Muscle layer of colon (tissue), 2 donors: ENCODE data around the gene SH2D1B.
"Not testable (repeated sequence)": the region's sequence is repeated elsewhere in the genome, so short reads cannot be mapped to it uniquely, and the experiment has no call there.

Experiments used
- H3K27ac ChIP-seq: one replicate; pipeline ENCODE4 v1.7.0; 2013; ENCODE audit warnings: low read depth, mild to moderate bottlenecking, low read length, moderate library complexity
- H3K27me3 ChIP-seq, 2 donors: one replicate each; pipeline ENCODE4 v1.7.0; 2013; ENCODE audit warnings: low read length in 2 of 2, mild to moderate bottlenecking in 2 of 2; ENCODE audit not compliant: insufficient read depth in 2 of 2, control insufficient read depth in 1 of 2
- H3K36me3 ChIP-seq: one replicate; pipeline ENCODE4 v1.7.0; 2013; ENCODE audit warnings: mild to moderate bottlenecking, low read length; ENCODE audit not compliant: insufficient read depth
- H3K4me1 ChIP-seq: one replicate; pipeline ENCODE4 v1.7.0; 2013; ENCODE audit warnings: mild to moderate bottlenecking, low read length; ENCODE audit not compliant: insufficient read depth
- H3K4me3 ChIP-seq, 2 donors: one replicate each; pipeline ENCODE4 v1.7.0; 2013; ENCODE audit warnings: low read length in 2 of 2, low read depth in 1 of 2, mild to moderate bottlenecking in 1 of 2, moderate library complexity in 1 of 2
- H3K9ac ChIP-seq: one replicate; pipeline ENCODE4 v1.7.0; 2013; ENCODE audit warnings: low read length
- H3K9me3 ChIP-seq: one replicate; pipeline ENCODE4 v1.7.0; 2013; ENCODE audit warnings: mild to moderate bottlenecking, low read length
- donor health status: abdominal sarcoma.
- donor health status: Adenocarcinoma of cecum.

Gene SH2D1B

DNA sequence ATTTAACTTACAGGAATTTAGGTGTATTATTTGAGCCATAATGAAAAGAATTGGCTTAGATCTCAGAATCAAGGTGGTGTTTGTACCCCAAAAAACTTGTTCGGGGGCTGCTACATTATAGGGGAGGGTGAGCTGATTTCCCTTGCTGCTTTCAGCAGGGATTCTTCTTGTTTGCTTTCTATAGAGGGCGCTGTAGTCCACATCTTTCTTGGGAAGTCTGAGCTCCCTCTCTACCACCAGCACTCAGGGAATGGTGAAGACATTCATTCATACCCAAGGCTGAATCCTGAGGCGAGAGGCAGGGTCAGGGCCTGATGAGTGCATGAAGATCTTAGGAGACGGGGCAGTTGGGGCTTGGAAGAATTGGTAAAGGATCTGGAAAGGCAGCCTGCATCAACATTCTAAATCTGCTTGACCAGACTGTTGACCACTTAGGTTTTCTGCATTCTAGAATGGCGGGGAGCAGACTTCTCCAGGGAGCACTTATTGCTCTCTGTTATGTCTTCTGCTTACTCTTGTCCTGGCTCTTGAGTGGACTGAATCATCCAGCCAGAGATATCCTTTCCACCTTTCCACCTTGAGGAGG is 54.2 kb downstream of the SH2D1B start:
- H3K9me3 ChIP-seq: no peaks in the 10 kb centered on the region

DNA sequence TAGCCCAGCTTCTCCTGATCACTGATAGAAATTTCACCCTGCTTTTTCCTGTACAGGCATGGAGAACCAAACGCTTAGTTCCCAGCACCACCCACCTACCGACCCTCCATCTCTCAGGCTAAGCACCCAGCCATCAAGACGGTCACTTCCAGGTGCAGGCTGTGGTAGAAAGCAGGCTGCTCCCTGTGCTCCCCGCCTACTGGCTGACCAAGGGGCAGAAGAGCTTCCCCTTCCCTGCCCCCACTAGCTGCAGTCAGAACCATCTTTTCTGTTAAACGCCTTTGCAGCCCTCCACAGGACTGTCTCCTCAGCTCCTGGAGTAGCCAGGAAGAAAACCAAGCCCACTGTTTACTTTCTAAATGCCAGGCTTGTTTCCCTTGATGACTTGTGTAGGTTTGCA is 58.2 kb downstream of the SH2D1B start:
- Histone ChIP-seq H3K27me3 (no peaks in the 10 kb centered on the region), H3K9ac (no peak overlapping the region), H3K9me3 (no peaks in the 10 kb centered on the region), H3K27ac (no peak overlapping the region), H3K36me3 (peaks cover 20% of the 10 kb centered on the region), H3K4me1 (no peaks in the 10 kb centered on the region), H3K4me3 (no peak overlapping the region)

More for the DNA sequence above, 54.2 kb downstream of the SH2D1B start:
- no peaks in the 10 kb centered on the region for H3K27me3 ChIP-seq
- no peak overlapping the region for H3K4me3 ChIP-seq
- H3K36me3 ChIP-seq: peaks cover 24% of the 10 kb centered on the region
- H3K9ac ChIP-seq: no peak overlapping the region
- H3K27ac ChIP-seq: no peak overlapping the region
- H3K4me1 ChIP-seq: no peaks in the 10 kb centered on the region

- H3K9ac ChIP-seq: no peak overlapping the region
- no peak overlapping the region for H3K4me3 ChIP-seq
- no peaks in the 10 kb centered on the region for H3K9me3 ChIP-seq
- H3K36me3 ChIP-seq: peaks cover 20% of the 10 kb centered on the region
- H3K27me3 ChIP-seq: no peaks in the 10 kb centered on the region
- H3K4me1 ChIP-seq: no peaks in the 10 kb centered on the region
- H3K27ac ChIP-seq: no peak overlapping the region
Observed at GRCh38 chr1:162353078-162353477, 58.9 kb downstream of the SH2D1B start.

DNA sequence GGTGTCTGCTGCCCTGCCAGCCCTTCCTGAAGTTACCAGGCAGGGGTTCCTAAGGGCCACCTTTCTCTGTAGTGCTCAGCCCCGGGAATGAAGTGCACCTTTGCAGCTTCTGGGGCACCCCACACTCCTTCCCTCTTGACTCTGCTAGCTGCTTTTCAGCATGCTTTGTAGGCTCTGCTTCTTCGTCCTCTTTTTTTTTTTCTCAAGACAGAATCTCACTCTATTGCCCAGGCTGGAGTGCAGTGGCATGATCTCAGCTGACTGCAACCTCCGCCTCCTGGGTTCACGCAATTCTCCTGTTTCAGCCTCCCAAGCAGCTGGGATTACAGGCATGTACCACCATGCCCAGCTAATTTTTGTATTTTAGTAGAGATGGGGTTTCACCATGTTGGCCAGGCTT is 60.1 kb downstream of the SH2D1B start:
- not testable (repeated sequence) for H3K4me1 ChIP-seq, H3K9ac ChIP-seq, H3K4me3 ChIP-seq, H3K27me3 ChIP-seq, H3K27ac ChIP-seq, H3K9me3 ChIP-seq
- H3K36me3 ChIP-seq: peaks cover 11% of the 10 kb centered on the region

DNA sequence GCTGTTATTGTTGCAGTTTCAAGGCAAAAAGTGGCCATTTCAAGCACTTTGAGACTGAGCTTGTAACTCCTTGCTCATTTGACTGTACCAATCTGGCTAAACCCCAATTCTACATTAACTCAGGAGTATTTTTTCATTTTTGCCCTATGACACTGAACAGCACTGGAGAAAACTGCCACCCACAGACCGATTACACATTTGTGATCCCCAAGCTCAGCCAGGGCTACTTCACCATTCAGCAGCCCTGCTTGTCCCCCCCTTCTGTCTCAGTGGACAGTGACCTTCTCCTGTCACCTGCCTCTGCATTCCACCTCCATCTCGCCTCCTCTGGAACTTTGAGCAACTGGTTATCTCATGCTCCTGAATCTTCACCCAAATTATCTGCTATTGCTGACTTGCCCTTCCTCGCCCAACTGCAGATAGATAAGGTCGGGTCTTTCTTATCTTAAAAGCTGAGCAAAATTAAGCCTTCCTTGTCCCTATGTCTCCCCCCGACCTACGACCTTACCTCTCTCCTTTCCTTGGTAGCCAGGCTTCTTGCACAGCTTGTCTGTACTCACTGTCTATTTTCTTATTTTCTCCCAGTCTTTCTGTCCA is 60.6 kb downstream of the SH2D1B start:
- Histone ChIP-seq H3K27ac (no peak overlapping the region), H3K9ac (no peak overlapping the region), H3K9me3 (no peaks in the 10 kb centered on the region), H3K27me3 (no peaks in the 10 kb centered on the region), H3K36me3 (peaks cover 8% of the 10 kb centered on the region), H3K4me3 (no peak overlapping the region), H3K4me1 (no peaks in the 10 kb centered on the region)

DNA sequence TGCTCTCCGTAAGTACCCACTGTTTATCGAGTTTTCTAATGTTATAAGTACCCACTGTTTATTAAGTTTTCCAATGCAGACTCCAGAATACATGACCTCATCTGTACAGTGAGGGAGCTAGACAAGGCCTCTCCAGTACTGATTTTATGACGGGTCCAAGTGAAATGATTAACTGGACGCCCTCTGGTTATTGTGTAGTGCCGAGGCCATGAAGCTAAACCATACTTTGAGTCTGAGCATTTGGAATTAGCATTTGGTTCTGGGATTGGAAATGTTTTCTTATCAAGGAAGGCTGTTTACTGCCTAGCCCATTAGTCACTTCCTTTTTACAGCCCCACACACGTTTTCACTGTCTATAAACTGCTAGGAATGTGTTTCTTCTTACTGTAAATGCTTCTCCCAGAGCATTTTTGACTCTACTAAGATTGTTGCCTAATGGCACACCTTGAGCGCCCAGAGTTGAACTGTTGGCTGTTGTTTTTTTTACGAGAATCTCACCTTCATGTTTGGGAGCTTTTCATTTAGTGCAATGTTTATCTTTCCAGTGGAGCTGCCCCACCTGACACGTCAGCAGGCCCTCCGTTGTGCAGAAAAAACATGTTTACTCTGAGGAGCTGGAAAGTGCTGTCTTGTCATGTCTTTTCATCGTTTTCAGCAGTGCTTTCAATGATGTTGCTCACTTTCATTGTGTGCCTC is 62.2 kb downstream of the SH2D1B start:
- no peaks in the 10 kb centered on the region for H3K4me1 ChIP-seq
- H3K9me3 ChIP-seq: no peaks in the 10 kb centered on the region
- no peak overlapping the region for H3K9ac ChIP-seq
- H3K27ac ChIP-seq: no peak overlapping the region
- H3K4me3 ChIP-seq: no peak overlapping the region
- H3K36me3 ChIP-seq: no peaks in the 10 kb centered on the region
- no peaks in the 10 kb centered on the region for H3K27me3 ChIP-seq

GRCh38 chr1:162347281-162347680 is 64.7 kb downstream of the SH2D1B start:
- no peak overlapping the region for H3K27ac ChIP-seq
- H3K36me3 ChIP-seq: no peaks in the 10 kb centered on the region
- H3K4me3 ChIP-seq: no peak overlapping the region
- no peak overlapping the region for H3K9ac ChIP-seq
- no peaks in the 10 kb centered on the region for H3K4me1 ChIP-seq
- no peaks in the 10 kb centered on the region for H3K9me3 ChIP-seq
- no peaks in the 10 kb centered on the region for H3K27me3 ChIP-seq
